Measurements from ENCODE around the gene TACR2. TPM values are rescaled to one million over a fixed set of nuclear protein-coding genes. Genes with fewer than 3 reads are reported as not detected.

Gene TACR2
- total and polyA plus RNA-seq, 2 donors (not counting 3 experiments of a cell fraction or from before 2014, with no cell fraction given) = 0.19 TPM; not detected in 1

GRCh38 chr10:69389827-69390490 lies 26.8 kb downstream of the TACR2 start:
- TF ChIP-seq, protein P1, sequence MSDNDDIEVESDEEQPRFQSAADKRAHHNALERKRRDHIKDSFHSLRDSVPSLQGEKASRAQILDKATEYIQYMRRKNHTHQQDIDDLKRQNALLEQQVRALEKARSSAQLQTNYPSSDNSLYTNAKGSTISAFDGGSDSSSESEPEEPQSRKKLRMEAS (IDR thresholded peaks at IDR 0.05; ENCODE audit: insufficient read depth, insufficient read length) = no peak
- TF ChIP-seq CTCF (IDR thresholded peaks at IDR 0.05; ENCODE audit: extremely low read depth in 1 of 2, insufficient read depth in 1 of 2, low read depth in 1 of 2, low read length in 2 of 2) (no peak), JUN (IDR thresholded peaks at IDR 0.05; ENCODE audit: borderline replicate concordance, insufficient read depth, insufficient read length, low read depth) (no peak)
- DNase-seq (ENCODE audit: low read depth, low spot score) (no peak), FAIRE-seq (peak; percentile 59)
- POLR2A ChIA-PET = no interaction called here
- H3K36me3 ChIP-seq (ENCODE audit: control insufficient read depth in 2 of 2, extremely low read depth in 1 of 2, insufficient read depth in 2 of 2, low read length in 2 of 2) = peaks cover 10 to 12% of the 10 kb centered on the region in 2 experiments
- no peak overlapping the region for H2AFZ ChIP-seq (ENCODE audit: low read depth, low read length)
- CTCF ChIA-PET = interaction anchor here (0.9 to 6.0 kb wide), 13 partner anchors 9 to 385 kb away, joined by 3 to 103 read pairs (median 3); no protein-coding TSS in a partner anchor
- H3K27ac ChIP-seq (ENCODE audit: insufficient read depth, low read depth, low read length) = no peak overlapping the region
- no peaks in the 10 kb centered on the region for H3K27me3 ChIP-seq (ENCODE audit: control insufficient read depth in 2 of 2, insufficient read depth in 2 of 2, low read length in 2 of 2)
- H4K20me1 ChIP-seq (replicated peaks; ENCODE audit: control insufficient read depth, extremely low read depth, insufficient read depth, low read length) = no peaks in the 10 kb centered on the region
- no peak overlapping the region for H3K4me3 ChIP-seq (replicated peaks in 1 of 3; ENCODE audit: insufficient read depth in 1 of 3, low read depth in 1 of 3, low read length in 3 of 3)
- no peaks in the 10 kb centered on the region for H3K9me1 ChIP-seq (replicated peaks; ENCODE audit: control insufficient read depth, extremely low read depth, insufficient read depth, low read length)
- BruUV-seq (replicated peaks) = no TSS peak
- dilution Hi-C loops (cut with MboI; ENCODE audit: extremely low pct_ligation_motif_present, low sequenced_read_pairs) (loop anchor here (25.0 kb wide), 1 partner anchor 153 kb away; no protein-coding TSS in a partner anchor), intact Hi-C loops (cut with micrococcal nuclease) (loop anchor here (5.0 kb wide), 1 partner anchor 43 kb away; no protein-coding TSS in a partner anchor)
- H3K4me1 ChIP-seq (ENCODE audit: control insufficient read depth, extremely low read depth, insufficient read depth, low read length) = peaks cover 4% of the 10 kb centered on the region
- no peaks in the 10 kb centered on the region for H3K9me3 ChIP-seq (replicated peaks; ENCODE audit: control insufficient read depth, insufficient read depth, low read length)
- no peak overlapping the region for H3K4me2 ChIP-seq (ENCODE audit: insufficient read depth, low read length)
- H3K79me2 ChIP-seq (ENCODE audit: control insufficient read depth, insufficient read depth, low read length) = no peaks in the 10 kb centered on the region
- no peak overlapping the region for H3K9ac ChIP-seq (replicated peaks; ENCODE audit: extremely low read depth, insufficient read depth, low read length)

DNA sequence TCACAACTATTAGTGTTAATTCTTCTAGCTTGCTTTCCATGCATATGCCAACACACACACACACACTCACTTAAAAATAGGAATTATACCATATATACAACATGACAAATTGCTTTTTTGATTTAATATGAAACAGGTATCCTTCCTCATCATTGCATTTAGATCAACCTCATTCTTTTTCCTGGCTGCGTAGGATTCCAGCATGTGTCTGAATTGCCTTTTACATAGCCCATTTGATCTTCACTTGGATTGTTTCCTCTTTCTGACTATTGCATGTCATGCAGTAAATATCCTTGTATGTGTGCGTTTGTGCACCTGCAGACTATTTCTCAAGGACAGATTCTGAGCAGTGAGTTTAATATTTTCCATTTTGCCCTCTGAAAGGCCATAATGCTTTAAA lies 28.2 kb downstream of the TACR2 start:
- Histone ChIP-seq H3K27ac (ENCODE audit: insufficient read depth, low read depth, low read length) (no peak overlapping the region), H3K9ac (replicated peaks; ENCODE audit: extremely low read depth, insufficient read depth, low read length) (no peak overlapping the region), H3K9me3 (replicated peaks; ENCODE audit: control insufficient read depth, insufficient read depth, low read length) (no peaks in the 10 kb centered on the region), H3K36me3 (ENCODE audit: control insufficient read depth in 2 of 2, extremely low read depth in 1 of 2, insufficient read depth in 2 of 2, low read length in 2 of 2) (peaks cover 19 to 22% of the 10 kb centered on the region in 2 experiments), H2AFZ (ENCODE audit: low read depth, low read length) (no peak overlapping the region), H3K27me3 (ENCODE audit: control insufficient read depth in 2 of 2, insufficient read depth in 2 of 2, low read length in 2 of 2) (no peaks in the 10 kb centered on the region), H3K4me1 (ENCODE audit: control insufficient read depth, extremely low read depth, insufficient read depth, low read length) (peaks cover 4% of the 10 kb centered on the region), H3K4me2 (ENCODE audit: insufficient read depth, low read length) (no peak overlapping the region), H3K4me3 (replicated peaks in 1 of 3; ENCODE audit: insufficient read depth in 1 of 3, low read depth in 1 of 3, low read length in 3 of 3) (no peak overlapping the region), H3K9me1 (replicated peaks; ENCODE audit: control insufficient read depth, extremely low read depth, insufficient read depth, low read length) (no peaks in the 10 kb centered on the region), H4K20me1 (replicated peaks; ENCODE audit: control insufficient read depth, extremely low read depth, insufficient read depth, low read length) (no peaks in the 10 kb centered on the region), H3K79me2 (ENCODE audit: control insufficient read depth, insufficient read depth, low read length) (no peaks in the 10 kb centered on the region)
- dilution Hi-C loops (cut with MboI; ENCODE audit: extremely low pct_ligation_motif_present, low sequenced_read_pairs) = loop anchor here (25.0 kb wide), 1 partner anchor 151 kb away; no protein-coding TSS in a partner anchor
- FAIRE-seq = no peak
- ChIA-PET CTCF (interaction anchor here (1.0 kb wide), 1 partner anchor 150 kb away, joined by 3 read pairs; no protein-coding TSS in a partner anchor), POLR2A (no interaction called here)
- BruUV-seq (replicated peaks) = no TSS peak
- TF ChIP-seq MYC (IDR thresholded peaks at IDR 0.05; ENCODE audit: low read depth, low read length) (no peak), CTCF (IDR thresholded peaks at IDR 0.05; ENCODE audit: extremely low read depth in 1 of 2, insufficient read depth in 1 of 2, low read depth in 1 of 2, low read length in 2 of 2) (no peak), EZH2 (IDR thresholded peaks at IDR 0.05; ENCODE audit: borderline replicate concordance, low read depth, low read length, severe bottlenecking) (no peak), POLR2AphosphoS5 (IDR thresholded peaks at IDR 0.05; ENCODE audit: insufficient read depth, low read depth, low read length) (no peak), FOS (IDR thresholded peaks at IDR 0.05; ENCODE audit: borderline replicate concordance, insufficient read depth, low read length) (no peak), POLR2A (IDR thresholded peaks at IDR 0.05; ENCODE audit: low read depth, low read length) (no peak), JUN (IDR thresholded peaks at IDR 0.05; ENCODE audit: borderline replicate concordance, insufficient read depth, insufficient read length, low read depth) (no peak), GATA2 (IDR thresholded peaks at IDR 0.05; ENCODE audit: insufficient read depth, insufficient read length, low read depth, low read length) (no peak)
- TF ChIP-seq, protein P1 (IDR thresholded peaks at IDR 0.05; ENCODE audit: insufficient read depth, insufficient read length) = no peak
- no peak for DNase-seq (ENCODE audit: low read depth, low spot score)
- intact Hi-C loops (cut with micrococcal nuclease) = no loop called here

Measured in endothelial cell of umbilical vein (primary cell).